GM12875 (cell line): Measurements from ENCODE around the gene INTS6.

Experiments
- H3K4me3 ChIP-seq: one replicate; pipeline ENCODE4 v1.5.1; 2011; ENCODE audit warnings: low read depth, low read length, control low read depth
- CTCF ChIP-seq: IDR thresholded peaks from 2 replicates; pipeline ENCODE4 v1.5.1; 2011; ENCODE audit warnings: low read depth, mild to moderate bottlenecking, control low read depth, inconsistent platforms, low read length, moderate library complexity, borderline replicate concordance; ENCODE audit not compliant: insufficient read depth

INTS6 gene

GRCh38 chr13:51336746-51337145 is 116.1 kb downstream of the INTS6 start:
- TF ChIP-seq CTCF, result no peak
- H3K4me3 ChIP-seq, result no peak overlapping the region

- TF ChIP-seq CTCF, result no peak
Observed at GRCh38 chr13:51333826-51334225, 119.0 kb downstream of the INTS6 start.

GRCh38 chr13:51333421-51333820 is 119.4 kb downstream of the INTS6 start:
- TF ChIP-seq CTCF, result no peak
- H3K4me3 ChIP-seq, result no peak overlapping the region

More at GRCh38 chr13:51333826-51334225, 119.0 kb downstream of the INTS6 start:
- H3K4me3 ChIP-seq, result no peak overlapping the region

GRCh38 chr13:51332566-51333361 is 120.1 kb downstream of the INTS6 start:
- no peak for TF ChIP-seq CTCF
- no peak overlapping the region for H3K4me3 ChIP-seq

GRCh38 chr13:51331354-51331861 is 121.4 kb downstream of the INTS6 start:
- TF ChIP-seq CTCF, result no peak
- H3K4me3 ChIP-seq, result no peak overlapping the region

GRCh38 chr13:51330791-51331190 is 122.0 kb downstream of the INTS6 start:
- no peak overlapping the region for H3K4me3 ChIP-seq
- no peak for TF ChIP-seq CTCF

- no peak overlapping the region for H3K4me3 ChIP-seq
- no peak for TF ChIP-seq CTCF
Observed at GRCh38 chr13:51329606-51330005, 123.2 kb downstream of the INTS6 start.
